K562 (cell line): ENCODE data around the gene CFL1. TPM values are rescaled to one million over a fixed set of nuclear protein-coding genes. Genes with fewer than 3 reads are reported as not detected.
A peak's percentile ranks its signal among the peaks of the same experiment; 100 is the strongest.

Experiments
- ATAC-seq: fragments of 200-7000 bp; cut with Tn5 transposase; 3 replicates; pipeline ENCODE4 v1.9.1; 2020; ENCODE audit warnings: moderate library complexity
- BruUV-seq: library from RNA; stranded (reverse); fragments of 400-500 nt; replicated peaks from 2 replicates; lab custom pipeline; 2021; lab: Mats Ljungman, UMichigan
- CTCF ChIA-PET: fragments of 300-600 bp; formaldehyde crosslinking; extraction: SDS; loops from one replicate; lab custom pipeline; 2021; ENCODE audit warnings: low intra/inter-chr PET ratio; lab: Yijun Ruan, JAX
- POLR2A ChIA-PET: fragments of 300-600, 350-650 bp; sonication (Branson Sonifier 250); formaldehyde crosslinking; extraction: SDS; loops from one replicate; lab custom pipeline; 2021; ENCODE audit warnings: antibody characterized with exemption, inconsistent platforms; lab: Yijun Ruan, JAX
- DNase-seq, 4 experiments: peaks; one replicate each; pipeline versions ENCODE4 v3.0.0 to v3.0.0-alpha.2; 2011 to 2018; ENCODE audit warnings: low spot score in 3 of 4, mixed read lengths in 3 of 4; ENCODE audit errors: extremely low read depth in 1 of 4
- FAIRE-seq: peaks from 2 replicates; lab custom pipeline; 2011; peaks lifted over from hg19 to GRCh38; lab: Jason Lieb, UNC
- H2AFZ ChIP-seq: 2 replicates; pipeline ENCODE4 v1.6.0; 2011; ENCODE audit warnings: low read depth, low read length, control low read depth, inconsistent platforms
- H3K27ac ChIP-seq: fragments of 200-600 bp; 3 replicates; pipeline ENCODE4 v1.8.0; 2011; ENCODE audit warnings: low read depth, mild to moderate bottlenecking, control low read depth, inconsistent platforms, low read length, moderate library complexity, mixed read lengths; ENCODE audit errors: extremely low read depth
- H3K27me3 ChIP-seq, 2 experiments: fragments of 300-600 bp in 1 of 2; 2 replicates in 1 of 2; 3 replicates in 1 of 2; pipeline versions ENCODE4 v1.6.0 to v1.8.0; 2011; ENCODE audit warnings: inconsistent platforms in 2 of 2, low read length in 2 of 2, mild to moderate bottlenecking in 1 of 2, mixed read lengths in 1 of 2, moderate library complexity in 1 of 2; ENCODE audit not compliant: control insufficient read depth in 2 of 2, insufficient read depth in 2 of 2
- H3K36me3 ChIP-seq: fragments of 300-600 bp; 3 replicates; pipeline ENCODE4 v1.8.0; 2011; ENCODE audit warnings: mild to moderate bottlenecking, low read length, inconsistent platforms; ENCODE audit not compliant: control insufficient read depth, insufficient read depth
- H3K4me1 ChIP-seq, 2 experiments: fragments of 200-600 bp in 1 of 2; replicated peaks in 1 of 2; 2 replicates in 1 of 2; 3 replicates in 1 of 2; pipeline versions ENCODE4 v1.5.1 to v1.8.0; 2011; ENCODE audit warnings: inconsistent platforms in 2 of 2, low read length in 2 of 2, mild to moderate bottlenecking in 1 of 2, mixed read lengths in 1 of 2, moderate library complexity in 1 of 2; ENCODE audit not compliant: control insufficient read depth in 2 of 2, insufficient read depth in 2 of 2
- H3K4me2 ChIP-seq: 2 replicates; pipeline ENCODE4 v1.6.1; 2011; ENCODE audit warnings: low read length, control low read depth, inconsistent platforms, mixed read lengths; ENCODE audit not compliant: insufficient read depth
- H3K4me3 ChIP-seq: fragments of 200-600 bp; sonication (generic), shearing (Covaris generic); 2 replicates; pipeline ENCODE4 v1.5.1; 2016; ENCODE audit warnings: control low read depth, inconsistent platforms
- H3K79me2 ChIP-seq: fragments of 200-600 bp; 3 replicates; pipeline ENCODE4 v1.8.0; 2011; ENCODE audit warnings: low read length, inconsistent platforms; ENCODE audit not compliant: control insufficient read depth, insufficient read depth
- H3K9ac ChIP-seq, 2 experiments: 2 replicates each; pipeline versions ENCODE4 v1.6.0 to v1.6.1; 2011; ENCODE audit warnings: low read depth in 2 of 2, low read length in 2 of 2, control low read depth in 1 of 2, inconsistent platforms in 1 of 2, mild to moderate bottlenecking in 1 of 2, mixed read lengths in 1 of 2; ENCODE audit not compliant: insufficient read depth in 1 of 2
- H3K9me1 ChIP-seq: one replicate; pipeline ENCODE4 v1.6.0; 2011; ENCODE audit warnings: inconsistent platforms, mild to moderate bottlenecking, low read length, moderate library complexity; ENCODE audit not compliant: control insufficient read depth, insufficient read depth
- H3K9me3 ChIP-seq: replicated peaks from 2 replicates; pipeline ENCODE4 v1.5.1; 2011; ENCODE audit warnings: low read depth, low read length, inconsistent platforms; ENCODE audit not compliant: control insufficient read depth, insufficient read depth
- H4K20me1 ChIP-seq: replicated peaks from 2 replicates; pipeline ENCODE4 v1.6.1; 2011; ENCODE audit warnings: low read length, inconsistent platforms, mixed read lengths; ENCODE audit not compliant: control insufficient read depth, insufficient read depth
- CBFA2T3 ChIP-seq: fragments of 450-650 bp; IDR thresholded peaks from 2 replicates; pipeline ENCODE4 v1.6.1; 2017
- E2F6 ChIP-seq, 2 experiments: IDR thresholded peaks; 2 replicates each; pipeline ENCODE4 v1.6.1; 2011; ENCODE audit warnings: borderline replicate concordance in 1 of 2, control low read depth in 1 of 2, low read depth in 1 of 2, low read length in 1 of 2, mild to moderate bottlenecking in 1 of 2, mixed read lengths in 1 of 2, moderate library complexity in 1 of 2; ENCODE audit not compliant: insufficient read depth in 1 of 2, insufficient read length in 1 of 2, poor library complexity in 1 of 2, severe bottlenecking in 1 of 2; ENCODE audit errors: extremely low read depth in 1 of 2
- RBM25 ChIP-seq: fragments of 200-400 bp; formaldehyde crosslinking; IDR thresholded peaks from 2 replicates; pipeline ENCODE4 v1.6.1; 2018; ENCODE audit warnings: low read length, low read depth, moderate library complexity; ENCODE audit not compliant: severe bottlenecking
- RNF2 ChIP-seq: sonication (generic); IDR thresholded peaks from 2 replicates; pipeline ENCODE4 v1.6.1; 2016
- SREBF2 ChIP-seq: sonication (generic); formaldehyde crosslinking; IDR thresholded peaks from 2 replicates; pipeline ENCODE4 v1.4.0; 2020; ENCODE audit warnings: mild to moderate bottlenecking, missing genetic modification reagents
- WGBS: fragments of 100-300 bp; shearing (Covaris generic); methylation state at CpG from one replicate; pipeline ENCODE4 v1.1.6; 2016; ENCODE audit warnings: low coverage, mixed read lengths; ENCODE audit not compliant: insufficient coverage; ENCODE audit errors: missing lambda C conversion rate; 5-methylcytosine and 5-hydroxymethylcytosine counted together
- in situ Hi-C: fragments of 300-500 bp; cut with MboI; formaldehyde crosslinking; loops from 4 replicates; pipeline ENCODE4 v1.15.0; 2018; ENCODE audit warnings: inconsistent platforms, mixed read lengths
- intact Hi-C: fragments of 100-400 bp; cut with micrococcal nuclease; formaldehyde crosslinking; loops from 2 replicates; pipeline ENCODE4 v1.14.2; 2022
- polyA plus RNA-seq, 8 experiments: library from polyadenylated mRNA; depleted of rRNA in 4 of 8; stranded (reverse) in 5 of 8; unstranded in 3 of 8; fragments of >200 nt; fragmentation: Nextera tagmentation in 2 of 8; fragmentation: Illumina TruSeq in 1 of 8; extraction: Ambion mirVana in 2 of 8; extraction: Trizol in 1 of 8; gene quantifications; 2 replicates each; pipeline versions ENCODE4 v1.2.1 to v1.2.3, GENCODE V29; 2011 to 2014; ENCODE audit warnings: inconsistent platforms in 1 of 8, missing spikeins in 1 of 8
- total RNA-seq, 7 experiments: library from RNA; depleted of rRNA in 6 of 7; stranded (reverse); fragments of >200 nt in 6 of 7; fragmentation: Illumina TruSeq in 2 of 7; extraction: Trizol in 2 of 7; gene quantifications; 2 replicates each; pipeline versions ENCODE4 v1.2.1 to v1.2.3, GENCODE V29; 2011 to 2021; ENCODE audit warnings: low replicate concordance in 1 of 7
- TF ChIP-seq, protein P1 (sequence below): sonication (generic); formaldehyde crosslinking; IDR thresholded peaks from 2 replicates; pipeline ENCODE4 v1.5.0; 2020; ENCODE audit warnings: missing genetic modification reagents
- TF ChIP-seq, protein P2 (sequence below): sonication (generic); formaldehyde crosslinking; IDR thresholded peaks from 2 replicates; pipeline ENCODE4 v1.8.0; 2022; ENCODE audit warnings: missing genetic modification reagents, mild to moderate bottlenecking, borderline replicate concordance
- TF ChIP-seq, protein P3 (sequence below): fragments of 450-650 bp; IDR thresholded peaks from 2 replicates; pipeline ENCODE4 v1.6.1; 2017; ENCODE audit warnings: antibody characterized with exemption, mild to moderate bottlenecking

The CFL1 gene
- total and polyA plus RNA-seq, 9 of the 15 experiments (the other 6 are each of a cell fraction or from before 2014, with no cell fraction given), result 105 to 1,101 (median 859) TPM

GRCh38 chr11:65817835-65818680 lies 39.9 kb downstream of the CFL1 start (continued):
- TF ChIP-seq, protein P1, sequence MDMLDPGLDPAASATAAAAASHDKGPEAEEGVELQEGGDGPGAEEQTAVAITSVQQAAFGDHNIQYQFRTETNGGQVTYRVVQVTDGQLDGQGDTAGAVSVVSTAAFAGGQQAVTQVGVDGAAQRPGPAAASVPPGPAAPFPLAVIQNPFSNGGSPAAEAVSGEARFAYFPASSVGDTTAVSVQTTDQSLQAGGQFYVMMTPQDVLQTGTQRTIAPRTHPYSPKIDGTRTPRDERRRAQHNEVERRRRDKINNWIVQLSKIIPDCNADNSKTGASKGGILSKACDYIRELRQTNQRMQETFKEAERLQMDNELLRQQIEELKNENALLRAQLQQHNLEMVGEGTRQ (CRISPR knock-in tag), result peak; percentile 57

DNA sequence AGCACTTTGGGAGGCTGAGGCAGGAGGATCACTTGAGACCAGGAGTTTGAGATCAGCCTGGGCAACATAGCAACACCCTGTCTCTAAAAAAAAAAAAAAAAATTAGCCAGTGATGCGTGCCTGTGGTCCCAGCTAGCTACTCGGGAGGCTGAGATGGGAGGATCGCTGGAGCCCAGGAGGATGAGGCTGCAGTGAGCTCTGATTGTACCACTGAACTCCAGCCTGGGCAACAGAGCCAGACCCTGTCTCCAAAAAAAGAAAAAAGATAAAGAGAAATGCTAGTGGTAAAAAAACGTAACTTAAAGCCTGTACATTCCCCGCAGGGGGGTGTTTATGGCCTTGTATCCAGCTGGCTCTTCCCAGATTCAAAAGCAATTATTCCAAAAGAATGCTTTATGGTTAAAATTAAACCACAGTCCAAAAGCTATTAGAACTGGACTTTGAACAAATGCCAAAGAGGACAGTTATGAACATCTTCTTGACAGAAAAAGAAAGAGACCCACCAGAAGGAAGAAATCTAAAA lies 40.6 kb downstream of the CFL1 start:
- peak overlapping the region; percentile 97 for H2AFZ ChIP-seq
- H4K20me1 ChIP-seq, result no peaks in the 10 kb centered on the region
- H3K9ac ChIP-seq, result peak overlapping the region; percentile 63 to 94; a peak in 3 of 4 replicates
- DNase-seq (peak in 2 of 4 experiments; percentile 14 to 15), ATAC-seq (no peak), FAIRE-seq (peak; percentile 72)
- in situ Hi-C loops, result no loop called here
- peak overlapping the region; percentile 78 for H3K4me2 ChIP-seq
- WGBS, result 50% methylated on average over 4 of the region's 5 CpGs
- no peaks in the 10 kb centered on the region for H3K9me3 ChIP-seq
- H3K79me2 ChIP-seq, result no peaks in the 10 kb centered on the region
- ChIA-PET POLR2A (interaction anchor here (0.6 to 3.5 kb wide), 7 partner anchors 10 to 318 kb away, joined by 3 to 12 read pairs (median 3); partner anchors contain the start of genes AP5B1 and RNASEH2C), CTCF (interaction anchor here (0.6 to 3.1 kb wide), 15 partner anchors 38 to 435 kb away, joined by 3 to 45 read pairs (median 5); partner anchors contain the start of genes AP5B1, CFL1, KAT5 and SLC25A45)
- peaks cover 0 to 17% of the 10 kb centered on the region in 2 experiments; a peak in 2 of 5 replicates for H3K4me1 ChIP-seq
- peak overlapping the region; percentile 49 for H3K4me3 ChIP-seq
- no peak overlapping the region for H3K27ac ChIP-seq
- H3K27me3 ChIP-seq, result peaks cover 3 to 7% of the 10 kb centered on the region in 2 experiments; a peak in 3 of 5 replicates
- TSS peak; percentile 68 for BruUV-seq
- no peaks in the 10 kb centered on the region for H3K36me3 ChIP-seq
- no peaks in the 10 kb centered on the region for H3K9me1 ChIP-seq
- intact Hi-C loops, result loop anchor here (2.0 to 10.0 kb wide), 3 partner anchors 35 to 273 kb away; partner anchors contain the start of gene AP5B1
- TF ChIP-seq SREBF2 (CRISPR knock-in tag) (no peak), CBFA2T3 (no peak), RBM25 (peak; percentile 25), E2F6 (IDR thresholded peaks at IDR 0.05; ENCODE audit: borderline replicate concordance in 1 of 2, extremely low read depth in 1 of 2, insufficient read depth in 1 of 2, insufficient read length in 1 of 2, low read depth in 1 of 2, low read length in 1 of 2, poor library complexity in 1 of 2, severe bottlenecking in 1 of 2) (no peak), RNF2 (no peak)
- TF ChIP-seq, protein P2, sequence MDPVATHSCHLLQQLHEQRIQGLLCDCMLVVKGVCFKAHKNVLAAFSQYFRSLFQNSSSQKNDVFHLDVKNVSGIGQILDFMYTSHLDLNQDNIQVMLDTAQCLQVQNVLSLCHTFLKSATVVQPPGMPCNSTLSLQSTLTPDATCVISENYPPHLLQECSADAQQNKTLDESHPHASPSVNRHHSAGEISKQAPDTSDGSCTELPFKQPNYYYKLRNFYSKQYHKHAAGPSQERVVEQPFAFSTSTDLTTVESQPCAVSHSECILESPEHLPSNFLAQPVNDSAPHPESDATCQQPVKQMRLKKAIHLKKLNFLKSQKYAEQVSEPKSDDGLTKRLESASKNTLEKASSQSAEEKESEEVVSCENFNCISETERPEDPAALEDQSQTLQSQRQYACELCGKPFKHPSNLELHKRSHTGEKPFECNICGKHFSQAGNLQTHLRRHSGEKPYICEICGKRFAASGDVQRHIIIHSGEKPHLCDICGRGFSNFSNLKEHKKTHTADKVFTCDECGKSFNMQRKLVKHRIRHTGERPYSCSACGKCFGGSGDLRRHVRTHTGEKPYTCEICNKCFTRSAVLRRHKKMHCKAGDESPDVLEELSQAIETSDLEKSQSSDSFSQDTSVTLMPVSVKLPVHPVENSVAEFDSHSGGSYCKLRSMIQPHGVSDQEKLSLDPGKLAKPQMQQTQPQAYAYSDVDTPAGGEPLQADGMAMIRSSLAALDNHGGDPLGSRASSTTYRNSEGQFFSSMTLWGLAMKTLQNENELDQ (CRISPR knock-in tag), result no peak
- TF ChIP-seq, protein P3, sequence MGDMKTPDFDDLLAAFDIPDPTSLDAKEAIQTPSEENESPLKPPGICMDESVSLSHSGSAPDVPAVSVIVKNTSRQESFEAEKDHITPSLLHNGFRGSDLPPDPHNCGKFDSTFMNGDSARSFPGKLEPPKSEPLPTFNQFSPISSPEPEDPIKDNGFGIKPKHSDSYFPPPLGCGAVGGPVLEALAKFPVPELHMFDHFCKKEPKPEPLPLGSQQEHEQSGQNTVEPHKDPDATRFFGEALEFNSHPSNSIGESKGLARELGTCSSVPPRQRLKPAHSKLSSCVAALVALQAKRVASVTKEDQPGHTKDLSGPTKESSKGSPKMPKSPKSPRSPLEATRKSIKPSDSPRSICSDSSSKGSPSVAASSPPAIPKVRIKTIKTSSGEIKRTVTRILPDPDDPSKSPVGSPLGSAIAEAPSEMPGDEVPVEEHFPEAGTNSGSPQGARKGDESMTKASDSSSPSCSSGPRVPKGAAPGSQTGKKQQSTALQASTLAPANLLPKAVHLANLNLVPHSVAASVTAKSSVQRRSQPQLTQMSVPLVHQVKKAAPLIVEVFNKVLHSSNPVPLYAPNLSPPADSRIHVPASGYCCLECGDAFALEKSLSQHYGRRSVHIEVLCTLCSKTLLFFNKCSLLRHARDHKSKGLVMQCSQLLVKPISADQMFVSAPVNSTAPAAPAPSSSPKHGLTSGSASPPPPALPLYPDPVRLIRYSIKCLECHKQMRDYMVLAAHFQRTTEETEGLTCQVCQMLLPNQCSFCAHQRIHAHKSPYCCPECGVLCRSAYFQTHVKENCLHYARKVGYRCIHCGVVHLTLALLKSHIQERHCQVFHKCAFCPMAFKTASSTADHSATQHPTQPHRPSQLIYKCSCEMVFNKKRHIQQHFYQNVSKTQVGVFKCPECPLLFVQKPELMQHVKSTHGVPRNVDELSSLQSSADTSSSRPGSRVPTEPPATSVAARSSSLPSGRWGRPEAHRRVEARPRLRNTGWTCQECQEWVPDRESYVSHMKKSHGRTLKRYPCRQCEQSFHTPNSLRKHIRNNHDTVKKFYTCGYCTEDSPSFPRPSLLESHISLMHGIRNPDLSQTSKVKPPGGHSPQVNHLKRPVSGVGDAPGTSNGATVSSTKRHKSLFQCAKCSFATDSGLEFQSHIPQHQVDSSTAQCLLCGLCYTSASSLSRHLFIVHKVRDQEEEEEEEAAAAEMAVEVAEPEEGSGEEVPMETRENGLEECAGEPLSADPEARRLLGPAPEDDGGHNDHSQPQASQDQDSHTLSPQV, result no peak
